ENCODE measurements around the gene PARD3B. TPM values are rescaled to one million over a fixed set of nuclear protein-coding genes. Genes with fewer than 3 reads are reported as not detected.

Gene PARD3B
- total and polyA plus RNA-seq, 2 donors from 2014 or later: 5.3 to 29.6 TPM

GRCh38 chr2:204754898-204755297 lies 209.6 kb downstream of the PARD3B start:
- Histone ChIP-seq H3K4me3 (ENCODE audit: low read length in 3 of 3) (no peak overlapping the region), H3K4me1 (ENCODE audit: control insufficient read depth in 2 of 3, insufficient read depth in 2 of 3, low read depth in 1 of 3, low read length in 3 of 3) (no peaks in the 10 kb centered on the region), H3K27me3 (ENCODE audit: control insufficient read depth, insufficient read depth, low read length) (no peaks in the 10 kb centered on the region), H3K9me3 (ENCODE audit: control insufficient read depth in 2 of 3, insufficient read depth in 1 of 3, low read length in 3 of 3) (no peaks in the 10 kb centered on the region), H3K9ac (ENCODE audit: low read length in 3 of 3) (no peak overlapping the region), H3K27ac (ENCODE audit: low read depth in 2 of 2, low read length in 2 of 2) (no peak overlapping the region), H3K36me3 (ENCODE audit: control insufficient read depth in 2 of 3, insufficient read depth in 3 of 3, low read length in 3 of 3) (no peaks in the 10 kb centered on the region)
- no peak for FAIRE-seq
- DNase-seq: no peak
- no peak for TF ChIP-seq CTCF (IDR thresholded peaks at IDR 0.05; ENCODE audit: borderline replicate concordance, extremely low read depth, insufficient read depth)
- intact Hi-C loops (cut with DNase I): no loop called here

- Histone ChIP-seq H3K9ac (ENCODE audit: low read length in 3 of 3) (no peak overlapping the region), H3K9me3 (ENCODE audit: control insufficient read depth in 2 of 3, insufficient read depth in 1 of 3, low read length in 3 of 3) (peaks cover 0 to 17% (median 7%) of the 10 kb centered on the region in 3 donors), H3K4me1 (ENCODE audit: control insufficient read depth in 2 of 3, insufficient read depth in 2 of 3, low read depth in 1 of 3, low read length in 3 of 3) (no peaks in the 10 kb centered on the region), H3K4me3 (ENCODE audit: low read length in 3 of 3) (no peak overlapping the region), H3K36me3 (ENCODE audit: control insufficient read depth in 2 of 3, insufficient read depth in 3 of 3, low read length in 3 of 3) (no peaks in the 10 kb centered on the region), H3K27me3 (ENCODE audit: control insufficient read depth, insufficient read depth, low read length) (no peaks in the 10 kb centered on the region), H3K27ac (ENCODE audit: low read depth in 2 of 2, low read length in 2 of 2) (no peak overlapping the region)
- FAIRE-seq: no peak
- no peak for TF ChIP-seq CTCF (IDR thresholded peaks at IDR 0.05; ENCODE audit: borderline replicate concordance, extremely low read depth, insufficient read depth)
- intact Hi-C loops (cut with DNase I): no loop called here
- no peak for DNase-seq
Measured at GRCh38 chr2:204763974-204764703, 218.9 kb downstream of the PARD3B start.

GRCh38 chr2:204770735-204771134 lies 225.5 kb downstream of the PARD3B start:
- no peak for FAIRE-seq
- DNase-seq: no peak
- H3K4me1 ChIP-seq (ENCODE audit: control insufficient read depth in 2 of 3, insufficient read depth in 2 of 3, low read depth in 1 of 3, low read length in 3 of 3): no peaks in the 10 kb centered on the region
- no peaks in the 10 kb centered on the region for H3K27me3 ChIP-seq (ENCODE audit: control insufficient read depth, insufficient read depth, low read length)
- no peak overlapping the region for H3K27ac ChIP-seq (ENCODE audit: low read depth in 2 of 2, low read length in 2 of 2)
- H3K4me3 ChIP-seq (ENCODE audit: low read length in 3 of 3): no peak overlapping the region
- H3K9me3 ChIP-seq (ENCODE audit: control insufficient read depth in 2 of 3, insufficient read depth in 1 of 3, low read length in 3 of 3): no peaks in the 10 kb centered on the region
- no peak overlapping the region for H3K9ac ChIP-seq (ENCODE audit: low read length in 3 of 3)
- intact Hi-C loops (cut with DNase I): no loop called here
- H3K36me3 ChIP-seq (ENCODE audit: control insufficient read depth in 2 of 3, insufficient read depth in 3 of 3, low read length in 3 of 3): no peaks in the 10 kb centered on the region
- no peak for TF ChIP-seq CTCF (IDR thresholded peaks at IDR 0.05; ENCODE audit: borderline replicate concordance, extremely low read depth, insufficient read depth)
